Activated T-helper 17 cell treated with anti-CD3 and anti-CD28 coated beads, Interleukin-2, amount 50 U/mL, for 72 hours (primary cell): Measurements from ENCODE around the gene SIX5. TPM values are rescaled to one million over a fixed set of nuclear protein-coding genes. Genes with fewer than 3 reads are reported as not detected.
"Not testable (repeated sequence)": the region's sequence is repeated elsewhere in the genome, so short reads cannot be mapped to it uniquely, and the experiment has no call there.

Source experiments
- ATAC-seq: fragments of 150-1000 bp; cut with Tn5 transposase; replicated peaks from 2 replicates; pipeline ENCODE4 v1.10.0; 2021; ENCODE audit warnings: mild to moderate bottlenecking, moderate library complexity
- H3K27ac Mint-ChIP-seq: one replicate; pipeline ENCODE4 v1.8.0; 2022; ENCODE audit warnings: mixed read lengths
- H3K27me3 Mint-ChIP-seq: one replicate; pipeline ENCODE4 v1.8.0; 2022; ENCODE audit warnings: mixed read lengths
- H3K36me3 Mint-ChIP-seq: one replicate; pipeline ENCODE4 v1.8.0; 2022; ENCODE audit warnings: low read depth, mild to moderate bottlenecking, mixed read lengths
- H3K4me1 Mint-ChIP-seq: one replicate; pipeline ENCODE4 v1.8.0; 2022; ENCODE audit warnings: mixed read lengths
- H3K4me3 Mint-ChIP-seq: one replicate; pipeline ENCODE4 v1.8.0; 2022; ENCODE audit warnings: mild to moderate bottlenecking, mixed read lengths
- H3K9me3 Mint-ChIP-seq: one replicate; pipeline ENCODE4 v1.8.0; 2022; ENCODE audit warnings: mixed read lengths
- total RNA-seq, 2 donors: library from RNA; stranded (reverse); gene quantifications; one replicate each; pipeline ENCODE4 v1.2.3, GENCODE V29; 2022

Gene SIX5
- total RNA-seq, 2 donors from 2014 or later: 1.2 to 2.4 TPM

GRCh38 chr19:45733160-45733810 is 35.8 kb downstream of the SIX5 start, which contains the start of gene MEIOSIN:
TSS of gene MEIOSIN (plus strand) at chr19:45733439. CDS start at chr19:45735377, 1,938 bp downstream.
- Mint-ChIP-seq H3K4me1 (peaks cover 12% of the 10 kb centered on the region), H3K36me3 (peaks cover 10% of the 10 kb centered on the region), H3K9me3 (no peaks in the 10 kb centered on the region), H3K4me3 (no peak within 1 kb of the TSS), H3K27me3 (no peaks in the 10 kb centered on the region), H3K27ac (no peak within 1 kb of the TSS)
- no peak for ATAC-seq

GRCh38 chr19:45730368-45731288 is 38.4 kb downstream of the SIX5 start, which contains the start of gene FBXO46:
TSS of gene FBXO46 (minus strand) at chr19:45730896. CDS start at chr19:45713495, 17,401 bp downstream.
- H3K9me3 Mint-ChIP-seq: no peaks in the 10 kb centered on the region
- ATAC-seq: peak; percentile 99
- H3K27me3 Mint-ChIP-seq: no peaks in the 10 kb centered on the region
- peaks cover 16% of the 10 kb centered on the region for H3K4me1 Mint-ChIP-seq
- peak within 1 kb of the TSS; percentile 87 for H3K27ac Mint-ChIP-seq
- H3K4me3 Mint-ChIP-seq: peak within 1 kb of the TSS; percentile 99
- peaks cover 27% of the 10 kb centered on the region for H3K36me3 Mint-ChIP-seq

- Mint-ChIP-seq H3K4me3 (peak overlapping the region; percentile 99), H3K36me3 (peaks cover 30% of the 10 kb centered on the region), H3K9me3 (no peaks in the 10 kb centered on the region), H3K27ac (peak overlapping the region; percentile 87), H3K4me1 (peaks cover 16% of the 10 kb centered on the region), H3K27me3 (no peaks in the 10 kb centered on the region)
- ATAC-seq: peak; percentile 37
Measured at GRCh38 chr19:45729800-45730290, 39.2 kb downstream of the SIX5 start.

GRCh38 chr19:45728683-45729082 is 40.4 kb downstream of the SIX5 start:
- H3K27ac Mint-ChIP-seq, H3K9me3 Mint-ChIP-seq, ATAC-seq, H3K27me3 Mint-ChIP-seq: not testable (repeated sequence)
- Mint-ChIP-seq H3K4me1 (peaks cover 16% of the 10 kb centered on the region), H3K36me3 (peaks cover 37% of the 10 kb centered on the region), H3K4me3 (peak overlapping the region; percentile 99)

GRCh38 chr19:45720065-45720464 is 49.0 kb downstream of the SIX5 start:
- peak overlapping the region; percentile 38 for H3K27ac Mint-ChIP-seq
- H3K4me3 Mint-ChIP-seq, H3K27me3 Mint-ChIP-seq, H3K9me3 Mint-ChIP-seq, ATAC-seq: not testable (repeated sequence)
- peaks cover 68% of the 10 kb centered on the region for H3K36me3 Mint-ChIP-seq
- peaks cover 22% of the 10 kb centered on the region for H3K4me1 Mint-ChIP-seq

GRCh38 chr19:45717983-45718650 is 50.9 kb downstream of the SIX5 start:
- H3K27me3 Mint-ChIP-seq: no peaks in the 10 kb centered on the region
- H3K4me1 Mint-ChIP-seq: peaks cover 22% of the 10 kb centered on the region
- peaks cover 63% of the 10 kb centered on the region for H3K36me3 Mint-ChIP-seq
- peak overlapping the region; percentile 84 for H3K4me3 Mint-ChIP-seq
- H3K27ac Mint-ChIP-seq: peak overlapping the region; percentile 88
- H3K9me3 Mint-ChIP-seq: no peaks in the 10 kb centered on the region
- no peak for ATAC-seq

GRCh38 chr19:45717131-45717982 is 51.7 kb downstream of the SIX5 start:
- H3K4me3 Mint-ChIP-seq: peak overlapping the region; percentile 84
- no peaks in the 10 kb centered on the region for H3K9me3 Mint-ChIP-seq
- peak; percentile 98 for ATAC-seq
- peaks cover 55% of the 10 kb centered on the region for H3K36me3 Mint-ChIP-seq
- no peaks in the 10 kb centered on the region for H3K27me3 Mint-ChIP-seq
- H3K27ac Mint-ChIP-seq: peak overlapping the region; percentile 88
- peaks cover 22% of the 10 kb centered on the region for H3K4me1 Mint-ChIP-seq

GRCh38 chr19:45716359-45717130 is 52.5 kb downstream of the SIX5 start:
- H3K27me3 Mint-ChIP-seq: no peaks in the 10 kb centered on the region
- H3K4me1 Mint-ChIP-seq: peaks cover 22% of the 10 kb centered on the region
- H3K27ac Mint-ChIP-seq: peak overlapping the region; percentile 88
- H3K9me3 Mint-ChIP-seq: no peaks in the 10 kb centered on the region
- H3K4me3 Mint-ChIP-seq: peak overlapping the region; percentile 84
- H3K36me3 Mint-ChIP-seq: peaks cover 53% of the 10 kb centered on the region
- ATAC-seq: no peak

GRCh38 chr19:45715139-45715538 is 53.9 kb downstream of the SIX5 start:
- no peaks in the 10 kb centered on the region for H3K9me3 Mint-ChIP-seq
- no peak for ATAC-seq
- peaks cover 56% of the 10 kb centered on the region for H3K36me3 Mint-ChIP-seq
- peaks cover 28% of the 10 kb centered on the region for H3K4me1 Mint-ChIP-seq
- peak overlapping the region; percentile 84 for H3K4me3 Mint-ChIP-seq
- no peak overlapping the region for H3K27ac Mint-ChIP-seq
- no peaks in the 10 kb centered on the region for H3K27me3 Mint-ChIP-seq

Other genes with a start within 250 kb of the SIX5 start
- 10 to 100 TPM; 18.7 to 20.6 TPM for gene OPA3, start 184.4 kb downstream of the SIX5 start, total RNA-seq
- gene GPR4, start 167.0 kb downstream of the SIX5 start, total RNA-seq: under 1 TPM in 1 of 2 donors, not detected in 1; 0.13 TPM
- 100 to 1,000 TPM; 117 to 184 TPM for gene EML2, start 129.9 kb downstream of the SIX5 start, total RNA-seq
- 10 to 100 TPM in 1 of 2 donors, 1 to 10 TPM in 1; 7.5 to 32.3 TPM for gene GIPR, start 101.0 kb downstream of the SIX5 start, total RNA-seq
- 100 to 1,000 TPM; 544 to 752 TPM for gene SNRPD2, start 77.3 kb downstream of the SIX5 start, total RNA-seq
- gene QPCTL, start 76.6 kb downstream of the SIX5 start, total RNA-seq: 10 to 100 TPM; 13.6 to 15.5 TPM
- 10 to 100 TPM; 39.4 to 44.3 TPM for gene FBXO46, start 38.4 kb downstream of the SIX5 start, total RNA-seq
- under 1 TPM in 1 of 2 donors, not detected in 1; 0.37 TPM for gene MEIOSIN, start 35.8 kb downstream of the SIX5 start, total RNA-seq
- gene DMPK, start 13.2 kb upstream of the SIX5 start, total RNA-seq: 10 to 100 TPM; 18.1 to 24.6 TPM
- 10 to 100 TPM; 33.1 to 38.9 TPM for gene DMWD, start 23.6 kb upstream of the SIX5 start, total RNA-seq
- gene RSPH6A, start 46.1 kb upstream of the SIX5 start, total RNA-seq: under 1 TPM; 0.26 to 0.40 TPM
- 100 to 1,000 TPM in 1 of 2 donors, 10 to 100 TPM in 1; 98.2 to 122 TPM for gene SYMPK, start 93.9 kb upstream of the SIX5 start, total RNA-seq
- gene FOXA3, start 95.1 kb upstream of the SIX5 start, total RNA-seq: 1 to 10 TPM in 1 of 2 donors, under 1 TPM in 1; 0.32 to 1.9 TPM
- 10 to 100 TPM; 13.5 to 16.4 TPM for gene IRF2BP1, start 116.9 kb upstream of the SIX5 start, total RNA-seq
- gene MYPOP, start 133.4 kb upstream of the SIX5 start, total RNA-seq: 1 to 10 TPM; 7.4 to 7.6 TPM
- not detected for gene NANOS2, start 145.5 kb upstream of the SIX5 start, total RNA-seq
- gene NOVA2, start 204.6 kb upstream of the SIX5 start, total RNA-seq: under 1 TPM in 1 of 2 donors, not detected in 1; 0.03 TPM
- 10 to 100 TPM; 24.3 to 27.6 TPM for gene CCDC61, start 226.2 kb upstream of the SIX5 start, total RNA-seq